NAMALWA (cell line): ENCODE data around the gene TMEM198.
A peak's percentile ranks its signal among the peaks of the same experiment; 100 is the strongest.

Experiments used
- DNase-seq: peaks from one replicate; pipeline ENCODE4 v3.0.0-alpha.2; 2015; ENCODE audit warnings: low spot score

The TMEM198 gene

GRCh38 chr2:219508971-219509779 is 34.7 kb upstream of the TMEM198 start:
- no peak for DNase-seq

GRCh38 chr2:219509780-219510511 is 33.9 kb upstream of the TMEM198 start:
- peak; percentile 70 for DNase-seq

GRCh38 chr2:219510512-219511135 is 33.2 kb upstream of the TMEM198 start:
- DNase-seq = no peak

DNA sequence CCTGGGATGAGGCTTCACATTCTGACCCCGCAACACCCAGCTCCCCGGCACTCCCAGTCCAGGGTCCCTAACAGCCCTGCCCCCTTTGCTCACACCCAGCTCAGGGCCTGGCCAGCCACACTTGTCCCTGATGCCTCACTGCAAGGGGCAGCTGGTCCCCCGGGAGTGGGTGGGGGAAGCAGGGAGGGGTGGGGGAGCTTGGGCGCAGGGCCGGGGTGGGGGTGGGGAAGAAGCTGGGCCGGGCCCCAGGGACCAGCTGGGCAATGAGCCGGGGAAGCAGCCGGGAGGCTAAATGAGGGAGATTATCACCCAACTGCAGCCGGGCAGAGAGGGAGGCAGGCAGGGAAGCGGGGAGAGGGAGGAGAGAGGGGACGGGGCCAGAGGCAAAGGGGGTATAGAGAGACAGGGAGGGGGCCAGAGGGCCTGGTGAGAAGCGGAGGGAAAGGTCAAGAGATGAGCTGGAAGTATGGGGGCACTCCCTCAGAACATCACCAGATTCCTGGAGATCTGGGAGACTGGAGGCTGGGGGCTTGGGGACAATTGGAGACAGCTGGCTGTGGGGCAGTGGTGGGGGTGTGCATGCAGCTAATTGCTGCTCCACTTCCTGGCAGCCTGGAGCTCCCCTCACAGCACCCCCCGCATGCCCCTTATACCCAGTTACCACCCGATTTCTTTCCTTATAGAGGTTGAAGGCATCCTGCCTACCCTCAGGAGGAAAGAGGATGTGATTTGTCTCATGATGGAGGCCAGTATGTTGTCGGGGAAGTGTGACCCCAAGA is 32.1 kb upstream of the TMEM198 start:
- no peak for DNase-seq

DNA sequence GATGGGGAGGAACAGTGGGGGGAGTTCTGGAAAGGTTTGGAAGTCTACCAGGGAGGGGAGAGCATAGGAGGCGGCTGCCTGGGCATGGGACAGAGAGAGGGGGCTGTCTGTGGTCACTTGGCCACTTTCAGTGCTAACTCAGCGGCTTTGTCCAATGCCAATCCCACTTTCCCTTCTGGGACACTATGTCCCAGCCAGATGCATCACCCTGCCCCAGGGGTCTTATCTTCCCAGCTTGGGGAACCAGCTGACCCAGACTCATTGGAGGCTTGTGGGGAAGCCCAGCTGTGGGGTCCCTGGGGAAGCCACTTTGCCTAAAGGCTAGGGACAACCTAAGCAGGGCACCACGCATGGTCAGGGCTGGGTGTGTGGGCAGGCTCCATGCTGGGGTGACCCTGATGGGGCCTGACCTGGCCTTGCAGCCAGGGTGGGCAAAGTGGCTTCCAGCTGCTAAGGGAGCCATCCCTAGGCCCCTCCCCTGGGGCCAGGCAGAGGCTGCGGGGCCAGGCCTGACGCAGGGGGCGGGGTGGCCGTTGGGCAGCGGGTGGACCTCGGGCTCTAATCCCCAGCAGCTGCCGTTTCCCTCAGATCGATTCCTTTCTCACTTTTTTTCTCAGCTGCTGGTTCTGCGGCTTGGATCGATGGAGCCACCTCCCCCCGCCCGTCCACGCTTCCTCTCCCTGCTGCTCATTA is 31.2 kb upstream of the TMEM198 start:
- no peak for DNase-seq

DNA sequence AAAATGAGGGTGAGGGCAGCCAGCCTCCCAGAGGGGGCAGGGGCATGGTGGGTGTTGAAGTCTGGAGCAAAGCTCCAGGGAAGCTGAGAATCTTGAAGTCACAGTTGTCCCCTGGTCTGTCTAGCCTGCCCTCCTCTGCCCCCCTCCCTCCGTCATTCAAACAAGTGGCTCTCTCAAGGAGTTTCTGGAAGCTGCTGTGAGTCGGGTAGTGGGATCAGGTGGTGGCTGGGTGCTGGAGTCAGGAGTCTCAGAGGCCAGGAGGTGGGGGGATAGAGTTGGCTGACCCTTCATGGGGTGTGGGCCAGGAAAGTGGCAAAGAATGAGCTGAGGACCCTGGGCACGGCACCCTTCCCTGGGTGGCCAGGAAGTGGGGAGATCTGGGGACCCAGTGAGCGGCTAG is 30.0 kb upstream of the TMEM198 start:
- DNase-seq = no peak

- DNase-seq = no peak
These were observed 29.5 kb upstream of the TMEM198 start, which contains the start of gene ASIC4 for GRCh38 chr2:219514196-219514761. Gene ASIC4, plus strand, starts transcription at chr2:219514482. Its CDS starts 243 bp downstream, at chr2:219514725.

DNA sequence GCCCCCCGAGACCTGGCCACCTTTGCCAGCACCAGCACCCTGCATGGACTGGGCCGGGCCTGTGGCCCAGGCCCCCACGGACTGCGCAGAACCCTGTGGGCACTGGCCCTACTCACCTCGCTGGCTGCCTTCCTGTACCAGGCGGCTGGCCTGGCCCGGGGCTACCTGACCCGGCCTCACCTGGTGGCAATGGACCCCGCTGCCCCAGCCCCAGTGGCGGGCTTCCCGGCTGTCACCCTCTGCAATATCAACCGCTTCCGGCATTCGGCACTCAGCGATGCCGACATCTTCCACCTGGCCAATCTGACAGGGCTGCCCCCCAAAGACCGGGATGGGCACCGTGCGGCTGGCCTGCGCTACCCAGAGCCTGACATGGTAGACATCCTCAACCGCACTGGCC is 29.0 kb upstream of the TMEM198 start:
- DNase-seq = no peak

GRCh38 chr2:219515874-219516629 is 27.8 kb upstream of the TMEM198 start:
- DNase-seq = no peak

DNA sequence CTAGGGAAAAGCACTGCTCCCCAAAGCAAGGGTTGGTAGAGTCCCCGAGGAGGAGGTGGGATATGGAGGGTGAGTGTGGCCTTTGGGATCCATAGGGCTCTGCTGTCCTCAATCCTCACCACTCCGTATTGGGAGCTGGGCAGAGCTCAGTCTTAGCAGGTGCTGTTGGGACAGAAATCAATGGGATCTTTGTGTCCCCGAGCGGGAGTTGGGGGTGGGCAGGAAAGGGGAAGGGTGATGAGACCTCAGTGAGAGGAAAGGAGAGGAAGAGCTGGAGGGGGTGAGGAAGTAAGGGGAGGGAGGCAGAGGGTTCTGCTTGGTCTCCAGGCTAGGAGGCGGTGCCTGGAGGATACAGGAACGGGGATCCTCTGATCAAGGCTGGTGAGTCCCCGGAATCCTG is 26.9 kb upstream of the TMEM198 start:
- DNase-seq = no peak

DNA sequence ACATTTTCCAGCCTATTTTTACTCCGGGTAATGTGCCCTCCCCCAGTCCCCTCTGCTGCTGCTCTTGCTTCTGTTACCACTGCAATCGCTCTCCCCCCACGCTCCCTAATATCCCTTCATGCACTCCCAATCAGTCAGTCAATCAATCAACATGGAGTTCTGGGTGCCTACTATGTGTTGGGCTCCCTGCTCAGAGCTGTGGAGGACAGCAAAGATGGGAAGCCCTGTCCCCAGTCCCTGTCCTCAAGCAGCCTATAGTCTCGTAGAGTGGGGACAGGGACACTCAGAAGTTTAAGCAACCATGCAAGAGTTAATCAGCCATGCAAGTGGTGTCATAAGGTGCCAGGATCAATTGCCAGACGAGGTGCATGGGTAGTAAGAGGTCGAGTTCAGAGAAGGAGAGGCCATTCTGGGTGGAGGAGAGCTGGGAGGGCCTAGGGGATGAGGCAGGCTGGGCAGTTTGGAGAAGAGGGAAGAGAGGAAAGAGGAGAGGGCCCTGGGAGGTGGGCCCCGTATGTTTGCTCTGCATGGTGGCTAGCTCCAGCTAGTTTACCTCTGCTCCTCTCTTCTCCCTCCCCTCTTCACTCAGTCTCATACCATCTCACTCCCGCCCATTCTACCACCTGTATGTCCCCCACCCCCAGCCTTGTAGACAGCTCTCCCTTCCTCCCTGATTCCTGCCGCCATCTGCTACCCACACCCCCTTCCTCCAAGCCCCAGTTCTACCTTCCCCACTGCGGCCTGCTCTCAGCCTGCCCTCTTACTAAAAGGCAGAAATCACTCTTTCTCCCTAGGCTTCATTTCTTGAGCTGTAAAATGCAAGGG is 25.7 kb upstream of the TMEM198 start:
- no peak for DNase-seq

DNA sequence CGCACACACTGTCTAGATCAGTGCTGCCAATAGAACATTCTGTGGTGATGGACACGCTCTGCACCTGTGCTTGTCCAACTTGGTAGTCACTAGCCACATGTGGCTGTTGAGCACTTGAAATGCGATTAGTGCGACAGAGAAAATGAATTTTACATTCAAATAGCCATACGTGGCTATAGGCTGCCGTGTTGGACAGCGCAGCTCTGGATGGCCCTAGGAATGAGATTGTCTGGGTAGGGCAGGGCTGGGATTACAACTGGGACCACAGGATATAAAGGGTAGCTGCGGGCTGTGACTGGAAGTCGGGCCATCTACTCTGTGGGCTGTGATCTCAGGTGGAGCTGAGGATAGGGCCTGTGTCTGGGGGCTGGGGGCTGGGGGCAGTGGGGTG is 24.3 kb upstream of the TMEM198 start:
- DNase-seq = no peak

GRCh38 chr2:219520079-219520478 is 23.7 kb upstream of the TMEM198 start:
- DNase-seq = no peak

GRCh38 chr2:219521066-219521880 is 22.6 kb upstream of the TMEM198 start:
- peak; percentile 43 for DNase-seq

- no peak for DNase-seq
These were observed 21.5 kb upstream of the TMEM198 start for GRCh38 chr2:219522111-219523030.

DNA sequence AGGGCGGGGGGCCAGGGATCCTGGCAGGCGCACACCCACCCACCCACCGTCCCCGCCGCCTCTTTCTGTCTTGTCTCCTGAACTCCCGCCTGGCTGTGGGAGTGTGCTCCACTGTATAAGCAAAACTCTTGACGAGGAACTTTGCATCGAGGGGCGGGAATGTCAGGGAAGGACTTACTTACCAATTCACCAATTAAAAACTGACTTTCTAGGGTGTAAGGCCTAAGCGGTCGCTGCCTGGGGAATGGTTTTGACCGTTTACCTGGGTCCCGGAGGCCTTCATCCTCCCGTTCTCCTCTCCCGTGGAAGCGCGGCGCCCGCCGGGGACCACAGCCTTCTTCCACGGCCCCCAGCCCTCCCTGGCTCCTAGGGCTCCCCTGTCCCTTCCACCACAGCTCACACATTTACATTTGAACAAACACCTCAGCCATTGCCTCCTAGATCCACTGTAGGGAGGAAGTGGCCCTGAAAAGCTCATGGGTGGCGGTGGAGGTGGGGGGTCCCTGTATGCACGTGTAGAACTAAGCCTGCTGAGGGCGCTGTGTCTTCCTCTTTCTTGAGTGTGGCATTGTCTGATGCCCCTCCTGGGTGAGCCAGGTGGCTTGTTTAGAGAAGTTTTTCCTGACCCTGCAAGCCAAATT is 20.7 kb upstream of the TMEM198 start:
- peak; percentile 45 for DNase-seq

DNA sequence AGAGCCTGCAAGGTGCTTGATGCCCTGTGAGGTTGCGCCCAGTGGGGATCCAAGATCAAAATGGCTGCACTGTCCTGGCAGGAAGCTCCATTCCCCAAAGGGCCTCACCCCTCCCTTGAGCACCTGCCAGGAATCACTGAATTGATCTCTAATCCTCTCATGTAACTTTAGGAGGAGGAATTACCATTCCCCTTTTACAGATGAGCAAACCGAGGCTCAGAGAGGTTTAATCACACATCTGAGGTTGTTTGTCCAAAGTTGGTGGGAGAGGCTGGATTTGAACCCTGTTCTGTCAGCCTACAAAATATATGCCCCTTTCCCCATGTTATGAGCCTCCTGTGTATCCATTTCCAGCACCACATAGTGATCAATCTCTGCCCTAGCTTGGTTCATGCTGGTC is 19.0 kb upstream of the TMEM198 start:
- no peak for DNase-seq
